Hepatocyte (in vitro differentiated cells): ENCODE data around the gene CEP112. TPM values are rescaled to one million over a fixed set of nuclear protein-coding genes. Genes with fewer than 3 reads are reported as not detected.

Source experiments
- DNase-seq: peaks from one replicate; pipeline ENCODE4 v3.0.0-alpha.2; 2016; ENCODE audit warnings: low spot score
- H2AFZ ChIP-seq: fragments of 200-600 bp; sonication (generic); 2 replicates; pipeline ENCODE4 v1.6.0; 2016; ENCODE audit warnings: antibody characterized with exemption, mild to moderate bottlenecking
- H3K27ac ChIP-seq: fragments of 200-600 bp; sonication (generic); 2 replicates; pipeline ENCODE4 v1.5.1; 2016; ENCODE audit warnings: mild to moderate bottlenecking
- H3K27me3 ChIP-seq: fragments of 200-600 bp; sonication (generic); 2 replicates; pipeline ENCODE4 v1.6.1; 2016
- H3K36me3 ChIP-seq: fragments of 200-600 bp; sonication (generic); replicated peaks from 2 replicates; pipeline ENCODE4 v1.5.1; 2016; ENCODE audit warnings: low read depth; ENCODE audit not compliant: insufficient read depth
- H3K4me1 ChIP-seq: fragments of 200-600 bp; sonication (generic); 2 replicates; pipeline ENCODE4 v1.5.1; 2016; ENCODE audit warnings: mild to moderate bottlenecking, moderate library complexity; ENCODE audit not compliant: insufficient read depth
- H3K4me2 ChIP-seq: fragments of 200-600 bp; sonication (generic); 2 replicates; pipeline ENCODE4 v1.6.0; 2016
- H3K4me3 ChIP-seq: fragments of 200-600 bp; sonication (generic); 2 replicates; pipeline ENCODE4 v1.5.1; 2016; ENCODE audit warnings: mild to moderate bottlenecking
- H3K79me2 ChIP-seq: fragments of 200-600 bp; sonication (generic); 2 replicates; pipeline ENCODE4 v1.6.0; 2017; ENCODE audit warnings: mild to moderate bottlenecking
- H3K9me2 ChIP-seq: fragments of 200-600 bp; sonication (generic); replicated peaks from 2 replicates; pipeline ENCODE4 v1.6.0; 2017; ENCODE audit warnings: mild to moderate bottlenecking; ENCODE audit not compliant: insufficient read depth
- H3K9me3 ChIP-seq: fragments of 200-600 bp; sonication (generic); 2 replicates; pipeline ENCODE4 v1.5.1; 2016; ENCODE audit warnings: low read depth, mild to moderate bottlenecking
- H4K20me1 ChIP-seq: fragments of 200-600 bp; sonication (generic); 2 replicates; pipeline ENCODE4 v1.6.0; 2016; ENCODE audit warnings: mild to moderate bottlenecking; ENCODE audit not compliant: insufficient read depth, poor library complexity, severe bottlenecking
- CTCF ChIP-seq: fragments of 200-600 bp; sonication (generic); IDR thresholded peaks from 2 replicates; pipeline ENCODE4 v1.5.1; 2016; ENCODE audit warnings: antibody characterized with exemption, mild to moderate bottlenecking; ENCODE audit not compliant: poor library complexity
- EZH2 ChIP-seq: fragments of 200-600 bp; sonication (generic); IDR thresholded peaks from 2 replicates; pipeline ENCODE4 v1.6.1; 2016; ENCODE audit warnings: antibody characterized with exemption, mild to moderate bottlenecking, borderline replicate concordance
- EZH2phosphoT487 ChIP-seq: fragments of 200-600 bp; sonication (generic); IDR thresholded peaks from one replicate; pipeline ENCODE4 v1.6.1; 2018; ENCODE audit warnings: antibody characterized with exemption, mild to moderate bottlenecking, low read depth, moderate library complexity; ENCODE audit not compliant: unreplicated experiment, severe bottlenecking
- WGBS: methylation state at CpG from one replicate; pipeline ENCODE4 v1.1.6; 2016; ENCODE audit warnings: low lambda C conversion rate; ENCODE audit errors: missing lambda C conversion rate; 5-methylcytosine and 5-hydroxymethylcytosine counted together
- polyA plus RNA-seq: library from polyadenylated mRNA; unstranded; fragments of >200 nt; fragmentation: Nextera tagmentation; extraction: Ambion mirVana; gene quantifications from 2 replicates; pipeline ENCODE4 v1.2.1, GENCODE V29; 2016
- total RNA-seq: library from RNA; depleted of rRNA; stranded (reverse); fragments of >200 nt; gene quantifications from 2 replicates; pipeline ENCODE4 v1.2.3, GENCODE V29; 2014

CEP112 gene
- total and polyA plus RNA-seq, 2 experiments from 2014 or later = 7.1 to 9.7 TPM

DNA sequence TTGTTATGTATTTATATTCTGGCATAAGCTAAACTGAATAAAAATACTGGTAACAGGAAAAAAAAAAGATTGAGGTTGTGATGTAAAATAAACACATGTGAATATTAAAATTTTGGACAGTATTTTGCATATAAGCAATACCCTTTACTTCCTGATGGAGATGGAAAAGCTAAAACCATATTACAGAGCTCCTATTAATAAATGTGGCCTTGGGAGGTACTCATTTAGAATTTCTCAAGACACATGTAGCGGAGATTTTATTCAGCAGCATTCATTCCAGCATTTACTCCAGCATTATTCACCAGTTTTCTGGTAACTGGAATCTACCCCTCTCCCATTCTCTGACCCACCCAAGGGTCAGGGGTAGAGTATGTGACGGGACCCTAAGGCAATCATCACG, 536.2 kb downstream of the CEP112 start:
- no peaks in the 10 kb centered on the region for H3K9me3 ChIP-seq
- no peaks in the 10 kb centered on the region for H3K79me2 ChIP-seq
- no peak for DNase-seq
- 90% methylated on average over 3 of the region's 3 CpGs for WGBS
- no peaks in the 10 kb centered on the region for H3K4me1 ChIP-seq
- H3K4me3 ChIP-seq = no peak overlapping the region
- H2AFZ ChIP-seq = no peak overlapping the region
- H3K27me3 ChIP-seq = no peaks in the 10 kb centered on the region
- no peaks in the 10 kb centered on the region for H3K9me2 ChIP-seq
- TF ChIP-seq CTCF = no peak
- no peak for TF ChIP-seq EZH2
- TF ChIP-seq EZH2phosphoT487 = no peak
- H3K36me3 ChIP-seq = no peaks in the 10 kb centered on the region
- H3K27ac ChIP-seq = no peak overlapping the region
- no peak overlapping the region for H3K4me2 ChIP-seq
- H4K20me1 ChIP-seq = no peaks in the 10 kb centered on the region

DNA sequence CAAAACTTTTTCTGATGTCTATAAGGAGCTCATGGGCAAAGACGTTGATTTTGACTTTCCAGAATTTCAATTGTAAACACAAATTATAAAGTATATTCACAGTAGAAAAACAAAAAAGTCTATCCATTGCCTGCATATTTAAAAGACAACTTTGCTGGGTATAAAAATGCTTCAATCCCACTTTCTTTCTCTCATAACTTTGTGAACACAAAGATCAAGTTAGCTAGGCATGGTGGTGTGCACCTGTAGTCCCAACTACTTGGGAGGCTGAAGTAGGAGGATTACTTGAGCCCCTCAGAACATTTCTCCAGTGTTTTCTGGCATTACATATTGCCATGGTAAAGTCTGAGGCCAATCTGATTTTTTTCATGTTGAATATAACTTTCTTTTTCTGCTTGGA, 547.4 kb downstream of the CEP112 start:
- H3K36me3 ChIP-seq = no peaks in the 10 kb centered on the region
- H2AFZ ChIP-seq = no peak overlapping the region
- no peaks in the 10 kb centered on the region for H3K27me3 ChIP-seq
- DNase-seq = no peak
- WGBS = 100% methylated on average over 1 of the region's 1 CpG
- TF ChIP-seq EZH2phosphoT487 (no peak), EZH2 (no peak), CTCF (no peak)
- H3K4me3 ChIP-seq = no peak overlapping the region
- H3K4me2 ChIP-seq = no peak overlapping the region
- no peak overlapping the region for H3K27ac ChIP-seq
- no peaks in the 10 kb centered on the region for H3K9me2 ChIP-seq
- H3K79me2 ChIP-seq = no peaks in the 10 kb centered on the region
- H4K20me1 ChIP-seq = no peaks in the 10 kb centered on the region
- peaks cover 6% of the 10 kb centered on the region for H3K9me3 ChIP-seq
- H3K4me1 ChIP-seq = no peaks in the 10 kb centered on the region

DNA sequence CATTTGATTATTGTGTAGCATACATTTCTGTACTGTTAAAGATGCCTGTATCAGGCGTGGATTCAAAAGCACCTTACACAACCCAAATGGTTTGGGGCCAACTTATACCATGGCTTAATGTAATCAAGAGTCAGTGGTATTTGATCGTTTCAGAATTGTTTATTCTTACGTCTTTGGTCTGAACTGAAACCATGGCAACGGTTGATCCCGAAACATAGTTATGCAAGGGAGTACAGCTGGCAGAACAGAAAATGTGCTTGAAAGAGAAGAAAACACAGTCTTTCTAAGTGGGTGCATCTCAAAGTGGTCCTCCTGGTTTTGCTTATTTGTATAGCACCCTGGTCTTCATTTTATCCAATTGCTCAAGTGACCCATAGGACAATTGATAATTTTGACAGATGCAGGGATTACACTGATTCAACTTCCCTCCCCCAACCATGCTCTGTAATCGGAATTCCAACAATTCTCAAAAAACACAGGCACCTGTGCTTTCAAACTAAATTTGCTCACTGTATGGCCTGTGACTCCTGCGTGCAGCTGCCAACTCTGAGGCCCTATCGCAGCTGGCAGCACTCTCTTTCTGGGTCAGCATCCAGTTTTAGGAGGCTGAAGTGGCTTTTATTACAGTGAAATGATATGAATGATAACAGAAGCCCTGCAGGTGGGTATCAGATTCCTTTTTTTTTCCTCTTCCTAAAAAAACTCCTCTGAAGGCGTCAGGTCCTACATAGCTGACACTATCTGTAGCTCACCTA, 553.5 kb downstream of the CEP112 start:
- no peak overlapping the region for H2AFZ ChIP-seq
- peaks cover 9% of the 10 kb centered on the region for H3K4me1 ChIP-seq
- H3K79me2 ChIP-seq = no peaks in the 10 kb centered on the region
- no peaks in the 10 kb centered on the region for H3K9me2 ChIP-seq
- DNase-seq = peak; percentile 51
- TF ChIP-seq CTCF = no peak
- TF ChIP-seq EZH2 = no peak
- TF ChIP-seq EZH2phosphoT487 = no peak
- no peaks in the 10 kb centered on the region for H4K20me1 ChIP-seq
- no peaks in the 10 kb centered on the region for H3K9me3 ChIP-seq
- H3K27ac ChIP-seq = peak overlapping the region; percentile 41
- 56% methylated on average over 9 of the region's 9 CpGs for WGBS
- no peaks in the 10 kb centered on the region for H3K27me3 ChIP-seq
- H3K4me2 ChIP-seq = peak overlapping the region; percentile 22
- no peak overlapping the region for H3K4me3 ChIP-seq
- H3K36me3 ChIP-seq = no peaks in the 10 kb centered on the region
